Hepatocyte (in vitro differentiated cells): ENCODE measurements around the gene SELENOI. TPM values are rescaled to one million over a fixed set of nuclear protein-coding genes. Genes with fewer than 3 reads are reported as not detected.
"Not testable (repeated sequence)": the region's sequence is repeated elsewhere in the genome, so short reads cannot be mapped to it uniquely, and the experiment has no call there.

Experiments
- DNase-seq: peaks from one replicate; pipeline ENCODE4 v3.0.0-alpha.2; 2016; ENCODE audit warnings: low spot score
- H2AFZ ChIP-seq: fragments of 200-600 bp; sonication (generic); 2 replicates; pipeline ENCODE4 v1.6.0; 2016; ENCODE audit warnings: antibody characterized with exemption, mild to moderate bottlenecking
- H3K27ac ChIP-seq: fragments of 200-600 bp; sonication (generic); 2 replicates; pipeline ENCODE4 v1.5.1; 2016; ENCODE audit warnings: mild to moderate bottlenecking
- H3K27me3 ChIP-seq: fragments of 200-600 bp; sonication (generic); 2 replicates; pipeline ENCODE4 v1.6.1; 2016
- H3K36me3 ChIP-seq: fragments of 200-600 bp; sonication (generic); replicated peaks from 2 replicates; pipeline ENCODE4 v1.5.1; 2016; ENCODE audit warnings: low read depth; ENCODE audit not compliant: insufficient read depth
- H3K4me1 ChIP-seq: fragments of 200-600 bp; sonication (generic); 2 replicates; pipeline ENCODE4 v1.5.1; 2016; ENCODE audit warnings: mild to moderate bottlenecking, moderate library complexity; ENCODE audit not compliant: insufficient read depth
- H3K4me2 ChIP-seq: fragments of 200-600 bp; sonication (generic); 2 replicates; pipeline ENCODE4 v1.6.0; 2016
- H3K4me3 ChIP-seq: fragments of 200-600 bp; sonication (generic); 2 replicates; pipeline ENCODE4 v1.5.1; 2016; ENCODE audit warnings: mild to moderate bottlenecking
- H3K79me2 ChIP-seq: fragments of 200-600 bp; sonication (generic); 2 replicates; pipeline ENCODE4 v1.6.0; 2017; ENCODE audit warnings: mild to moderate bottlenecking
- H3K9me2 ChIP-seq: fragments of 200-600 bp; sonication (generic); replicated peaks from 2 replicates; pipeline ENCODE4 v1.6.0; 2017; ENCODE audit warnings: mild to moderate bottlenecking; ENCODE audit not compliant: insufficient read depth
- H3K9me3 ChIP-seq: fragments of 200-600 bp; sonication (generic); 2 replicates; pipeline ENCODE4 v1.5.1; 2016; ENCODE audit warnings: low read depth, mild to moderate bottlenecking
- H4K20me1 ChIP-seq: fragments of 200-600 bp; sonication (generic); 2 replicates; pipeline ENCODE4 v1.6.0; 2016; ENCODE audit warnings: mild to moderate bottlenecking; ENCODE audit not compliant: insufficient read depth, poor library complexity, severe bottlenecking
- CTCF ChIP-seq: fragments of 200-600 bp; sonication (generic); IDR thresholded peaks from 2 replicates; pipeline ENCODE4 v1.5.1; 2016; ENCODE audit warnings: antibody characterized with exemption, mild to moderate bottlenecking; ENCODE audit not compliant: poor library complexity
- EZH2 ChIP-seq: fragments of 200-600 bp; sonication (generic); IDR thresholded peaks from 2 replicates; pipeline ENCODE4 v1.6.1; 2016; ENCODE audit warnings: antibody characterized with exemption, mild to moderate bottlenecking, borderline replicate concordance
- EZH2phosphoT487 ChIP-seq: fragments of 200-600 bp; sonication (generic); IDR thresholded peaks from one replicate; pipeline ENCODE4 v1.6.1; 2018; ENCODE audit warnings: antibody characterized with exemption, mild to moderate bottlenecking, low read depth, moderate library complexity; ENCODE audit not compliant: unreplicated experiment, severe bottlenecking
- WGBS: methylation state at CpG from one replicate; pipeline ENCODE4 v1.1.6; 2016; ENCODE audit warnings: low lambda C conversion rate; ENCODE audit errors: missing lambda C conversion rate; 5-methylcytosine and 5-hydroxymethylcytosine counted together
- polyA plus RNA-seq: library from polyadenylated mRNA; unstranded; fragments of >200 nt; fragmentation: Nextera tagmentation; extraction: Ambion mirVana; gene quantifications from 2 replicates; pipeline ENCODE4 v1.2.1, GENCODE V29; 2016
- total RNA-seq: library from RNA; depleted of rRNA; stranded (reverse); fragments of >200 nt; gene quantifications from 2 replicates; pipeline ENCODE4 v1.2.3, GENCODE V29; 2014

The SELENOI gene
- total and polyA plus RNA-seq, 2 experiments from 2014 or later = 6.4 to 34.4 TPM

DNA sequence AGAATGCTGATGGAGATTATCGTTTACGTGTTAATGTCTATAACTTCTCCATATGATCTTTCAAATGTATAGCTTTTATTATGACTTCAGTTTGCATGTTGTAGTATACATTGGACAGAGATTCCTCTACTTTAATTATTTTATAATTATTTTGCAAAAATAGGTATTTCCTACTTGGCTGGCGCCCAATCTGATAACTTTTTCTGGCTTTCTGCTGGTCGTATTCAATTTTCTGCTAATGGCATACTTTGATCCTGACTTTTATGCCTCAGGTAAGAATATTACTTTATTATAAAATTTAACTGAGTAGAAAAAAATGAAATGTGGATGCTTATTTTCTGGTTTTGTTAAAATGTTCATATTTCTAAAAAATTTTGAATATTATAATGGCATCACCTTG is 18.7 kb downstream of the SELENOI start:
- Histone ChIP-seq H3K9me3 (no peaks in the 10 kb centered on the region), H3K79me2 (peaks cover 65% of the 10 kb centered on the region), H2AFZ (no peak overlapping the region), H3K4me2 (no peak overlapping the region), H3K4me1 (peaks cover 7% of the 10 kb centered on the region), H3K4me3 (no peak overlapping the region), H4K20me1 (peaks cover 9% of the 10 kb centered on the region), H3K27ac (no peak overlapping the region), H3K27me3 (no peaks in the 10 kb centered on the region), H3K36me3 (no peaks in the 10 kb centered on the region), H3K9me2 (no peaks in the 10 kb centered on the region)
- DNase-seq = no peak
- TF ChIP-seq EZH2phosphoT487 = no peak
- TF ChIP-seq EZH2 = no peak
- no peak for TF ChIP-seq CTCF
- WGBS = 97% methylated on average over 4 of the region's 4 CpGs

DNA sequence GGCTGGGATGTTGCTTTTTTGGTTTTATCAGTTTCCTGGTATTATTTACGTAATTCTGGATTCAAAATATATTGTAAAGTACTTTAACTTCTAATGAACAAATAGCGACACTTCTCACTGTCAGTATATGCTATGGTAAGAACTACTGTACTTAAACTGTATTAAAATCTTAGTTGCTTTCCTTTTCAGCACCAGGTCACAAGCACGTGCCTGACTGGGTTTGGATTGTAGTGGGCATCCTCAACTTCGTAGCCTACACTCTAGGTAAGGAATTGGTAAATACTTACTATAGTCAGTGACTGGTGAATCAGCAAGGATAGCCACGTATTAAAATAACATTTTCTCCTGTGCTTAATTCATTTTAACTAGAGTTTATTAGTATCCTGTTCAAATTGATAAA is 21.0 kb downstream of the SELENOI start:
- no peak overlapping the region for H3K4me2 ChIP-seq
- 96% methylated on average over 5 of the region's 5 CpGs for WGBS
- TF ChIP-seq CTCF (no peak), EZH2phosphoT487 (no peak), EZH2 (no peak)
- H3K27ac ChIP-seq = no peak overlapping the region
- peaks cover 9% of the 10 kb centered on the region for H4K20me1 ChIP-seq
- H3K4me3 ChIP-seq = no peak overlapping the region
- H3K36me3 ChIP-seq = no peaks in the 10 kb centered on the region
- H3K9me3 ChIP-seq = no peaks in the 10 kb centered on the region
- H3K27me3 ChIP-seq = no peaks in the 10 kb centered on the region
- peaks cover 42% of the 10 kb centered on the region for H3K79me2 ChIP-seq
- no peak overlapping the region for H2AFZ ChIP-seq
- no peaks in the 10 kb centered on the region for H3K4me1 ChIP-seq
- no peak for DNase-seq
- H3K9me2 ChIP-seq = no peaks in the 10 kb centered on the region

GRCh38 chr2:26369664-26370063 is 23.7 kb downstream of the SELENOI start:
- 44% methylated on average over 2 of the region's 2 CpGs for WGBS
- not testable (repeated sequence) for H3K27ac ChIP-seq, H4K20me1 ChIP-seq, H3K27me3 ChIP-seq, H3K36me3 ChIP-seq, H3K4me3 ChIP-seq, H3K9me2 ChIP-seq, H3K4me2 ChIP-seq, H3K4me1 ChIP-seq, H2AFZ ChIP-seq, H3K9me3 ChIP-seq, DNase-seq
- H3K79me2 ChIP-seq = peaks cover 20% of the 10 kb centered on the region

GRCh38 chr2:26370909-26371308 is 25.0 kb downstream of the SELENOI start:
- H3K79me2 ChIP-seq = peaks cover 11% of the 10 kb centered on the region
- no CpG with 5 or more reads among the region's 31 CpGs for WGBS
- not testable (repeated sequence) for H3K9me3 ChIP-seq, H3K9me2 ChIP-seq, H3K36me3 ChIP-seq, DNase-seq, H3K4me3 ChIP-seq, H3K27ac ChIP-seq, H2AFZ ChIP-seq, H3K4me2 ChIP-seq, H3K4me1 ChIP-seq, H4K20me1 ChIP-seq, H3K27me3 ChIP-seq

DNA sequence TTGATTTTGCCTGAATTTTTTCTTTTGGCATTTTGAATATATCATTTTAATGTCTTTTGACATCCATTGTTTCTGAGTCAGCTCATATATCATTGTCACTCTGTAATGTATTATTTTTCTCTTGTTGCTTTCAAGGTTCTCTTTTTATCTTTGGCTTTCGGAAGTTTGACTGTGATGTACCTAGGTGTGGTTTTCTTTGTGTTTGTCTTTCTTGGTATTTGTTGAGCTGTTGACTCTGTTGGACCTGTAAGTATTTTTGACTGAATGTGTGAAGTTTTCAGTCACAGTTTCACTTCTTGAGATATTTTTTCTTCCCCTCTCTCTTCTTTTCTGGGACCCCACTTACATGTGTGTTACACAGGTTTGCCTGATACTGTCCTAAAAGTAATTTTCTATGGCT is 30.9 kb downstream of the SELENOI start:
- Histone ChIP-seq H3K9me2 (no peaks in the 10 kb centered on the region), H3K4me3 (no peak overlapping the region), H3K4me1 (no peaks in the 10 kb centered on the region), H3K27ac (no peak overlapping the region), H4K20me1 (no peaks in the 10 kb centered on the region), H3K79me2 (no peaks in the 10 kb centered on the region), H3K36me3 (no peaks in the 10 kb centered on the region), H2AFZ (no peak overlapping the region), H3K27me3 (no peaks in the 10 kb centered on the region), H3K4me2 (no peak overlapping the region), H3K9me3 (no peaks in the 10 kb centered on the region)
- TF ChIP-seq EZH2 (no peak), EZH2phosphoT487 (no peak), CTCF (no peak)
- no peak for DNase-seq
- 90% methylated on average over 1 of the region's 1 CpG for WGBS
